Measurements from ENCODE around the gene AKAP12. TPM values are rescaled to one million over a fixed set of nuclear protein-coding genes. Genes with fewer than 3 reads are reported as not detected.
A peak's percentile ranks its signal among the peaks of the same experiment; 100 is the strongest.

AKAP12 gene
- total and polyA plus RNA-seq, 12 donors: 10.8 to 46.1 (median 26.1) TPM

DNA sequence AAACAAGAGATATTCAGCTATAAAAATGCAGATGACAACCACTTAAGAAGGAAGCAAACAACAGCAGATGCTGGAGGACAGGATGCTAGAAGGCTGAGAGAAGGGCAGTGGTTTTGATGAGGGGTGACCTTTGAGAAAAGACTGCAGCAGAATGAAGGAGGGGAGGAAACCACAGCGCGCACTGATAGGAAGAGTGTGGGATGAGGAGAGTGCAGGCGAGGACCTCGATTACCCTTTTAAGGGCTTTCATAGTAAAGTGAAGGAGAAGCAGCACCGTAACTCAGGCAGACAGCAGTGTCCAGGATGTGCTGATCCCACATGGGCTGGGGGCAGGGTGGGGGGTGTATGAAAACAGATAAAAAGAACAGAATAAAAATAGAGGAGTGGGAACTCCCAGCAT, 132.4 kb downstream of the AKAP12 start:
- no peak for DNase-seq
- no peaks in the 10 kb centered on the region for H3K9me3 ChIP-seq (replicated peaks in 1 of 3)
- H3K27ac ChIP-seq: no peak overlapping the region
- no peak for TF ChIP-seq POLR2A (IDR thresholded peaks at IDR 0.05)
- TF ChIP-seq, protein P1, sequence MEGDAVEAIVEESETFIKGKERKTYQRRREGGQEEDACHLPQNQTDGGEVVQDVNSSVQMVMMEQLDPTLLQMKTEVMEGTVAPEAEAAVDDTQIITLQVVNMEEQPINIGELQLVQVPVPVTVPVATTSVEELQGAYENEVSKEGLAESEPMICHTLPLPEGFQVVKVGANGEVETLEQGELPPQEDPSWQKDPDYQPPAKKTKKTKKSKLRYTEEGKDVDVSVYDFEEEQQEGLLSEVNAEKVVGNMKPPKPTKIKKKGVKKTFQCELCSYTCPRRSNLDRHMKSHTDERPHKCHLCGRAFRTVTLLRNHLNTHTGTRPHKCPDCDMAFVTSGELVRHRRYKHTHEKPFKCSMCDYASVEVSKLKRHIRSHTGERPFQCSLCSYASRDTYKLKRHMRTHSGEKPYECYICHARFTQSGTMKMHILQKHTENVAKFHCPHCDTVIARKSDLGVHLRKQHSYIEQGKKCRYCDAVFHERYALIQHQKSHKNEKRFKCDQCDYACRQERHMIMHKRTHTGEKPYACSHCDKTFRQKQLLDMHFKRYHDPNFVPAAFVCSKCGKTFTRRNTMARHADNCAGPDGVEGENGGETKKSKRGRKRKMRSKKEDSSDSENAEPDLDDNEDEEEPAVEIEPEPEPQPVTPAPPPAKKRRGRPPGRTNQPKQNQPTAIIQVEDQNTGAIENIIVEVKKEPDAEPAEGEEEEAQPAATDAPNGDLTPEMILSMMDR (IDR thresholded peaks at IDR 0.05): no peak
- intact Hi-C loops (cut with DNase I): no loop called here
- peaks cover 0 to 14% of the 10 kb centered on the region in 2 donors for H3K4me1 ChIP-seq (replicated peaks in 1 of 2)
- H3K27me3 ChIP-seq: no peaks in the 10 kb centered on the region
- peaks cover 0 to 8% of the 10 kb centered on the region in 2 donors for H3K36me3 ChIP-seq (replicated peaks in 1 of 2)
- no peak overlapping the region for H3K4me3 ChIP-seq
- WGBS, 4 donors: 70 to 78% (median 75%) methylated on average over 5 of the region's 5 CpGs

DNA sequence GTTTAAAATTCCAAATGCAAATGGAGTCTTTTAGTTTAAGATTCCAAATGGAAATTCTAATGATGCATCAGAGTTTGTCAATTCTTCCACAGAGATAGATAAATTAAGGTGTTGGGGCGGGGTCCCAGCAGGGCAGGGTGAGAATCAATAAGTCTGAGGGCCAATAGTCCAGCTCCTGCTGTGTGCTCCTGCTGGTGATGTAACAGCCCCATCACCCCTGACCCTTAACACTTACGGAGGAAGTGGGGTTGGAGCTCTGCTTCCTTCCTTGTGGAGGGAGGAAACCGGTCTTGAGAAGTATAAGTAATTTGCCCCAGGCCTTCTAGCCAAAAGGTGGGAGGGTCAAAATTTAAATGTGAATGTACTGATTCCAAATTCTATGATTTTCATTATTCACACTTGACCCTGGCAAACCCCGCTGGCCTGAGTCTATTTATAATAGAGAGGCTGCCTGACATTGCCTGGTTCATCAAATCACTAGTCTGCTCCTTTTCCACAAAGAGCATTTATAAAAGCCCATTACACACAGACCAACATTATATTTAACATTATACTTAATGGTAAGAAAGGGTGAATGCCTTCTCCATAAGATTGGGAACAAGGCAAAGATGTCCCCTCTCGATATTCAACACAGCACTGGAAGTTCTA, 134.4 kb downstream of the AKAP12 start:
- Histone ChIP-seq H3K9me3 (replicated peaks in 1 of 3) (no peaks in the 10 kb centered on the region), H3K27me3 (no peaks in the 10 kb centered on the region), H3K36me3 (replicated peaks in 1 of 2) (peaks cover 0 to 8% of the 10 kb centered on the region in 2 donors), H3K27ac (peak overlapping the region in 2 of 5 donors; percentile 1 to 40), H3K4me3 (no peak overlapping the region), H3K4me1 (replicated peaks in 1 of 2) (peaks cover 0 to 14% of the 10 kb centered on the region in 2 donors)
- DNase-seq: peak in 4 of 7 donors; percentile 18 to 41 (median 37)
- no peak for TF ChIP-seq POLR2A (IDR thresholded peaks at IDR 0.05)
- TF ChIP-seq, protein P1 (IDR thresholded peaks at IDR 0.05): no peak
- 62 to 66% (median 64%) methylated on average over 5 of the region's 5 CpGs for WGBS, 4 donors
- intact Hi-C loops (cut with DNase I): no loop called here

DNA sequence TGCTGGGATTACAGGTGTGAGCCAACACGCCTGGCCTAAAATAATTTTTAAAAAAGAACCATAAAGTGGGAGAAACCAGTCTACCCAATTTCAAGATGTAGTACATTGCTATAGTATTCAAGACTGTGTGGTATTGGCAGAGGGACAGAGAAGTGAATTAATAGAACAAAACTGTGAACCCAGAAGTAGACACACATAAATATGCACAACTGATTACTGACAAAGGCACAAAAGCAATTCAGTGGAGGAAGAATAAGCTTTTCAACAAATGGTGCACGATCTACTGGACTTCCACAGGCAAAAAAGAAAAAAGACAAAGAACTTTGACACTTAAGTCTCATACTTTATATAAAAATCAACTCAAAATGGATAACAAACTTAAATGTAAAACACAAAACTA, 136.1 kb downstream of the AKAP12 start:
- WGBS, 4 donors: 91 to 98% (median 94%) methylated on average over 2 of the region's 2 CpGs

DNA sequence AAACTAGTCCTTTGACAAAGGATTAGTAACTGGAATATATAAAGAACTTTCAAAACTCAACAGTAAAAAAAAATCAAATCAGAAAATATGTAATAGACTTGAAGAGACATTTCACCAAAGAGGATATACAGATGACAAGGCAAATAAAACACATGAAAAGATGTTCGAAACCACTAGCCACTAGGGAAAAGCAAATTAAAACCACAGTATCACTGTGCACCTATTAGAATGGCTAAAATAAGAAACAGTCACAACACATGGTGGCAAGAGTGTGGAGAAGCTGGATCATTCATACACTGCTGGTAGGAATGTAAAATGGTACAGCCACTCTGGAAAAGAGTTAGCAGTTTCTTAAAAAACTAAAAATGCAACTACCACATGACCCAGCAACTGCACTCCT, 136.7 kb downstream of the AKAP12 start:
- no peak overlapping the region for H3K4me3 ChIP-seq
- H3K27me3 ChIP-seq: no peaks in the 10 kb centered on the region
- intact Hi-C loops (cut with DNase I): no loop called here
- DNase-seq: no peak
- no peaks in the 10 kb centered on the region for H3K9me3 ChIP-seq (replicated peaks in 1 of 3)
- no peak overlapping the region for H3K27ac ChIP-seq
- H3K4me1 ChIP-seq (replicated peaks in 1 of 2): peaks cover 0 to 33% of the 10 kb centered on the region in 2 donors
- peaks cover 0 to 8% of the 10 kb centered on the region in 2 donors for H3K36me3 ChIP-seq (replicated peaks in 1 of 2)
- 83 to 96% (median 86%) methylated on average over 1 of the region's 1 CpG for WGBS, 4 donors
- TF ChIP-seq, protein P1 (IDR thresholded peaks at IDR 0.05): no peak
- no peak for TF ChIP-seq POLR2A (IDR thresholded peaks at IDR 0.05)

More for the DNA sequence above, 136.1 kb downstream of the AKAP12 start:
- peaks cover 0 to 8% of the 10 kb centered on the region in 2 donors for H3K36me3 ChIP-seq (replicated peaks in 1 of 2)
- no peak for TF ChIP-seq POLR2A (IDR thresholded peaks at IDR 0.05)
- TF ChIP-seq, protein P1 (IDR thresholded peaks at IDR 0.05): no peak
- intact Hi-C loops (cut with DNase I): no loop called here
- peaks cover 0 to 27% of the 10 kb centered on the region in 2 donors for H3K4me1 ChIP-seq (replicated peaks in 1 of 2)
- H3K27ac ChIP-seq: no peak overlapping the region
- no peaks in the 10 kb centered on the region for H3K9me3 ChIP-seq (replicated peaks in 1 of 3)
- DNase-seq: no peak
- no peaks in the 10 kb centered on the region for H3K27me3 ChIP-seq
- no peak overlapping the region for H3K4me3 ChIP-seq
